Mucosa of gallbladder (tissue), 1 donor: Measurements from ENCODE around the gene CXCR5. TPM values are rescaled to one million over a fixed set of nuclear protein-coding genes. Genes with fewer than 3 reads are reported as not detected.
A peak's percentile ranks its signal among the peaks of the same experiment; 100 is the strongest.

ENCODE experiments used
- DNase-seq: peaks from one replicate; pipeline ENCODE4 v3.0.0-alpha.2; 2020; ENCODE audit warnings: low spot score
- total RNA-seq: library from RNA; stranded (reverse); gene quantifications from one replicate; pipeline ENCODE4 v1.2.1, GENCODE V29; 2021
- donor health status: DM: no; HTN: no; CAD: no.

The CXCR5 gene
- total RNA-seq, 1 donor from 2014 or later, result 0.06 TPM

- no peak for DNase-seq
These were observed 43.9 kb downstream of the CXCR5 start for GRCh38 chr11:118927554-118928100.

- DNase-seq, result peak; percentile 94
These were observed 44.6 kb downstream of the CXCR5 start for GRCh38 chr11:118928101-118928869.

GRCh38 chr11:118928870-118929500 lies 45.3 kb downstream of the CXCR5 start:
- no peak for DNase-seq

GRCh38 chr11:118929501-118930093 lies 45.9 kb downstream of the CXCR5 start:
- DNase-seq, result peak; percentile 88

- peak; percentile 94 for DNase-seq
These were observed 46.5 kb downstream of the CXCR5 start for GRCh38 chr11:118930094-118930712.

GRCh38 chr11:118931571-118931970 lies 47.9 kb downstream of the CXCR5 start:
- no peak for DNase-seq

GRCh38 chr11:118933486-118933885 lies 49.8 kb downstream of the CXCR5 start:
- no peak for DNase-seq

- no peak for DNase-seq
These were observed 51.7 kb downstream of the CXCR5 start for GRCh38 chr11:118935376-118935775.

GRCh38 chr11:118938491-118939403 lies 55.1 kb downstream of the CXCR5 start:
- DNase-seq, result peak; percentile 60

- no peak for DNase-seq
These were observed 55.8 kb downstream of the CXCR5 start for GRCh38 chr11:118939404-118939915.

- DNase-seq, result no peak
These were observed 56.4 kb downstream of the CXCR5 start for GRCh38 chr11:118939953-118940598.

GRCh38 chr11:118947091-118947490 lies 63.4 kb downstream of the CXCR5 start:
- no peak for DNase-seq

Other genes starting within 250 kb of the CXCR5 start
- gene TREH, start 204.2 kb upstream of the CXCR5 start, total RNA-seq, result 23.0 TPM
- gene DDX6, start 92.7 kb upstream of the CXCR5 start, total RNA-seq, result 98.9 TPM
- 107 TPM for gene BCL9L, start 42.0 kb downstream of the CXCR5 start, total RNA-seq
- not detected for gene UPK2, start 72.4 kb downstream of the CXCR5 start, total RNA-seq
- not detected for gene FOXR1, start 87.9 kb downstream of the CXCR5 start, total RNA-seq
- gene CENATAC, start 114.2 kb downstream of the CXCR5 start, total RNA-seq, result 23.2 TPM
- 662 TPM for gene RPS25, start 134.5 kb downstream of the CXCR5 start, total RNA-seq
- 82.6 TPM for gene TRAPPC4, start 134.9 kb downstream of the CXCR5 start, total RNA-seq
- 64.3 TPM for gene SLC37A4, start 147.0 kb downstream of the CXCR5 start, total RNA-seq
- 201 TPM for gene HYOU1, start 173.3 kb downstream of the CXCR5 start, total RNA-seq
- 33.4 TPM for gene VPS11, start 183.9 kb downstream of the CXCR5 start, total RNA-seq
- 12.3 TPM for gene HMBS, start 201.0 kb downstream of the CXCR5 start, total RNA-seq
- 65.9 TPM for gene DPAGT1, start 218.0 kb downstream of the CXCR5 start, total RNA-seq
- gene C2CD2L, start 223.5 kb downstream of the CXCR5 start, total RNA-seq, result 21.9 TPM
- gene HINFP, start 237.7 kb downstream of the CXCR5 start, total RNA-seq, result 35.9 TPM